ENCODE results near the gene SCART1.

DNA sequence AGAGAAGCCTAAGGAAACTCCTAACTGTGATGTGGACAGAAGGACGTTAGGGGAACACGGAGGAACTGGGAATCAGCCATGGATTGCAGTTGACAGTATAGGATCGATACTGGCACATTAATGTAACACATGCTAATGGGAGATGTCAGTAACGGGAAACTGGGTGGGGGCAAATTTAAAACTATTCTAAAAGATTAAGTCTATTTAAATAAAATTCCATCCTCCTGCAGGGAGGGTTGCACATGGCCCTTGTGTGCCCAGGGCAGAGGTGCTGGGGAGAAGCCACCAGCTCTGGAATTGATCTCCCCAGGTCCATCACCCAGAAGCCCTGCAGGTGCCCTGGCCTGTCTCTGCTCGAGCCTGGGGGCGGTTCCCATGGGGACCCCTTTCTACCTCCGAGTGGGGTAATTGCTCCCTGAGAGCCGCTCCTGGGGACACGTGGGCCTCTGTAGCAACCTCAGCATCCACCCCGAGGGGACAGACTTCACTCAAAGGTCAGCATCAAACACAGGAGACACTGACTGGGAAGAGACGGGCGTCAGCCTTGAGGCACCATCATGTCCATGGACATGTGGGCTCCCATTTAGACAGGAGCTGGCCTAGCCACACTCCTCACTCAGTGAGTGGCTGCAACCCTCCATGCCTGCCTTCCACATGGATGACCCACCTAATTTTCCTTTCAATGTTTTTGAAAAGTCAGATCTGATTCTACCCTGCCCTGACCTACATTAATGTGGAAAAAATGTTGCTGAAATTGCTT, 21.1 kb downstream of the SCART1 start:
- TF ChIP-seq, protein P1, sequence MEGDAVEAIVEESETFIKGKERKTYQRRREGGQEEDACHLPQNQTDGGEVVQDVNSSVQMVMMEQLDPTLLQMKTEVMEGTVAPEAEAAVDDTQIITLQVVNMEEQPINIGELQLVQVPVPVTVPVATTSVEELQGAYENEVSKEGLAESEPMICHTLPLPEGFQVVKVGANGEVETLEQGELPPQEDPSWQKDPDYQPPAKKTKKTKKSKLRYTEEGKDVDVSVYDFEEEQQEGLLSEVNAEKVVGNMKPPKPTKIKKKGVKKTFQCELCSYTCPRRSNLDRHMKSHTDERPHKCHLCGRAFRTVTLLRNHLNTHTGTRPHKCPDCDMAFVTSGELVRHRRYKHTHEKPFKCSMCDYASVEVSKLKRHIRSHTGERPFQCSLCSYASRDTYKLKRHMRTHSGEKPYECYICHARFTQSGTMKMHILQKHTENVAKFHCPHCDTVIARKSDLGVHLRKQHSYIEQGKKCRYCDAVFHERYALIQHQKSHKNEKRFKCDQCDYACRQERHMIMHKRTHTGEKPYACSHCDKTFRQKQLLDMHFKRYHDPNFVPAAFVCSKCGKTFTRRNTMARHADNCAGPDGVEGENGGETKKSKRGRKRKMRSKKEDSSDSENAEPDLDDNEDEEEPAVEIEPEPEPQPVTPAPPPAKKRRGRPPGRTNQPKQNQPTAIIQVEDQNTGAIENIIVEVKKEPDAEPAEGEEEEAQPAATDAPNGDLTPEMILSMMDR (IDR thresholded peaks at IDR 0.05) = no peak
- no peak for TF ChIP-seq POLR2A (IDR thresholded peaks at IDR 0.05)
